Esophagus muscularis mucosa (tissue), 4 donors: ENCODE results near the gene SYNRG.

ENCODE experiments used
- CTCF ChIP-seq, 3 experiments: fragments of 200-600 bp in 2 of 3; fragments of 450-650 bp in 1 of 3; sonication (generic) in 2 of 3; IDR thresholded peaks; one replicate each; pipeline ENCODE4 v1.5.1; 2017 to 2019; ENCODE audit warnings: antibody characterized with exemption in 3 of 3, mild to moderate bottlenecking in 2 of 3, moderate library complexity in 1 of 3
- EP300 ChIP-seq: sonication (generic); formaldehyde crosslinking; IDR thresholded peaks from one replicate; pipeline ENCODE4 v1.6.1; 2017; ENCODE audit warnings: antibody characterized with exemption
- POLR2A ChIP-seq: fragments of 450-650 bp; IDR thresholded peaks from one replicate; pipeline ENCODE4 v1.6.1; 2017; ENCODE audit warnings: antibody characterized with exemption, moderate library complexity, mild to moderate bottlenecking, low read depth

DNA sequence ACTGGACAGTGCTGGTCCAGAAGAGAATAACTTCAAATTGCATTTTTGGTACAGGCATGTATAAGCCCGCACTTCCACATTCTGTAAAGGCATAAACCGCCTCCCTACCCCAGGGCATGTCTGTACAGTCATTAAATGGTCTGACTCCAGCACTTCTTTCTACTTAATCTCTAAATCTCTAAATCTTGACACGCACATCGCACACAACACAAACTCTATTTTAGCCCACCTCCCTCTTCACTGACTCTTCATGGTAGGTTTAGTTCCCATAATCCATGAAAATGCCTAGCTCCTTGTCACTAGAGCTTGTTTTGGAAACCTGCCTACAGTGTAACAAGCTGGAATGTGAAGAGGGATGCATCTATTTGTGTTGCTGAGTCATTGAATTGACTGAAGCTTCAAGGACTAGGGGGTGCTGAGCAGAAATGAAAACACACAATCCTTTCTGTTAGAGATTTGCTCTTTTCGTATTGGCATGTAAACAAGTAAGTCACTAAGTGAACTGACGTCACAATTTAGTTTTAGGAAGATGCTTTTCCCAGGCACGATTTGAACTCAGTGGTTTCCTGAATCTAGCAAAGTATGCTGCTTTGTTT lies 121.1 kb downstream of the SYNRG start:
- TF ChIP-seq POLR2A (no peak), CTCF (IDR thresholded peaks at IDR 0.05) (no peak), EP300 (no peak)
